ENCODE measurements around the gene CXCL11. TPM values are rescaled to one million over a fixed set of nuclear protein-coding genes. Genes with fewer than 3 reads are reported as not detected.
"Not testable (repeated sequence)": the region's sequence is repeated elsewhere in the genome, so short reads cannot be mapped to it uniquely, and the experiment has no call there.

CXCL11 gene
- total RNA-seq, 4 donors from 2014 or later = 1.3 to 1.6 TPM; not detected in 2

- ATAC-seq (ENCODE audit: low FRiP score) (no peak), DNase-seq (ENCODE audit: low spot score) (no peak)
- TF ChIP-seq CTCF (IDR thresholded peaks at IDR 0.05) = no peak
These were observed 34.2 kb downstream of the CXCL11 start for GRCh38 chr4:76001700-76002099.

GRCh38 chr4:76000279-76000678 lies 35.6 kb downstream of the CXCL11 start:
- no peak for TF ChIP-seq CTCF (IDR thresholded peaks at IDR 0.05)
- no peak for ATAC-seq (ENCODE audit: low FRiP score)
- no peak for DNase-seq (ENCODE audit: low spot score)

GRCh38 chr4:75998525-75999147 lies 37.2 kb downstream of the CXCL11 start:
- ATAC-seq (ENCODE audit: low FRiP score); DNase-seq (ENCODE audit: low spot score): not testable (repeated sequence)

GRCh38 chr4:75997946-75998345 lies 37.9 kb downstream of the CXCL11 start:
- no peak for DNase-seq (ENCODE audit: low spot score)
- no peak for ATAC-seq (ENCODE audit: low FRiP score)
- TF ChIP-seq CTCF (IDR thresholded peaks at IDR 0.05) = no peak

- no peak for TF ChIP-seq CTCF (IDR thresholded peaks at IDR 0.05)
- DNase-seq (ENCODE audit: low spot score) (no peak), ATAC-seq (ENCODE audit: low FRiP score) (no peak)
These were observed 38.8 kb downstream of the CXCL11 start for GRCh38 chr4:75997081-75997480.

GRCh38 chr4:75995727-75996126 lies 40.1 kb downstream of the CXCL11 start:
- peak in 1 of 3 donors; percentile 68 for TF ChIP-seq CTCF (IDR thresholded peaks at IDR 0.05)
- no peak for DNase-seq (ENCODE audit: low spot score)
- ATAC-seq (ENCODE audit: low FRiP score) = no peak

- no peak for ATAC-seq (ENCODE audit: low FRiP score)
- no peak for DNase-seq (ENCODE audit: low spot score)
- TF ChIP-seq CTCF (IDR thresholded peaks at IDR 0.05) = no peak
These were observed 43.4 kb downstream of the CXCL11 start for GRCh38 chr4:75992462-75992861.
